GM12891 (cell line): ENCODE data around the gene ERICH6B.

Experiments used
- PAX5 ChIP-seq: IDR thresholded peaks from 2 replicates; pipeline ENCODE4 v1.6.1; 2011; ENCODE audit warnings: low read length, moderate library complexity, mild to moderate bottlenecking; ENCODE audit not compliant: insufficient read depth, severe bottlenecking
- POLR2A ChIP-seq: IDR thresholded peaks from 2 replicates; pipeline ENCODE4 v1.6.1; 2011; ENCODE audit warnings: low read depth, low read length, control low read depth
- POLR2AphosphoS5 ChIP-seq: IDR thresholded peaks from 2 replicates; pipeline ENCODE4 v1.6.1; 2011; ENCODE audit warnings: low read depth, low read length, control low read depth
- POU2F2 ChIP-seq: IDR thresholded peaks from 2 replicates; pipeline ENCODE4 v1.6.1; 2011; ENCODE audit warnings: low read depth, mild to moderate bottlenecking, control low read depth, low read length, moderate library complexity
- TAF1 ChIP-seq: IDR thresholded peaks from 2 replicates; pipeline ENCODE4 v1.6.1; 2011; ENCODE audit warnings: low read depth, low read length, control low read depth

DNA sequence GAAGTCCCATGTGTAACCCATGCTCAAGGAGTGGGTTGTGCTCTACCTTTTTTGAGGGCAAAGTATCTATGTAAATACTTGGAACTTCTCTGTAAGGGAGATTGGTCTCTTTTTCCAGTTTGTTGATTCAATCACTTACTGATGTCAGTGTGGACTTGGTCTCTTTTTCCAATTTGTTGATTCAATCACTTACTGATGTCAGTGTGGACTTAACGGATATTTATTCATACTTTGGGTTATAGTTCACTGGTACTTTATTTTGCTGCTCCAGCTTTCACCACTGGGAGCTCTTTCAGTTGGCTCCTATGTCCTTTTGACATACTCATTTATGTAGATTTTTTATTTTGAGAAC is 114.4 kb downstream of the ERICH6B start:
- no peak for TF ChIP-seq POLR2A
- no peak for TF ChIP-seq POLR2AphosphoS5
- TF ChIP-seq TAF1, result no peak
- no peak for TF ChIP-seq PAX5
- no peak for TF ChIP-seq POU2F2
